Activated T-helper 2 cell treated with anti-CD3 and anti-CD28 coated beads, Interferon-gamma antibody, Interleukin-2, Interleukin-4, amounts not matched to agents 10 μg/mL and 5 μg/mL and 100 μg/mL, durations not matched to agents 14 hours and 24 hours and 36 hours (primary cell): Measurements from ENCODE around the gene GPX2. TPM values are rescaled to one million over a fixed set of nuclear protein-coding genes. Genes with fewer than 3 reads are reported as not detected.

Experiments used
- DNase-seq: peaks from one replicate; pipeline ENCODE4 v3.0.0; 2021; ENCODE audit warnings: low spot score
- H3K27ac Mint-ChIP-seq: one replicate; pipeline ENCODE4 v1.8.0; 2021; ENCODE audit warnings: mixed read lengths
- H3K27me3 Mint-ChIP-seq: one replicate; pipeline ENCODE4 v1.8.0; 2021; ENCODE audit warnings: low read depth, mixed read lengths
- H3K36me3 Mint-ChIP-seq: one replicate; pipeline ENCODE4 v1.8.0; 2021; ENCODE audit warnings: low read depth, mixed read lengths
- H3K4me1 Mint-ChIP-seq: one replicate; pipeline ENCODE4 v1.8.0; 2021; ENCODE audit warnings: low read depth, mixed read lengths
- H3K4me3 Mint-ChIP-seq: one replicate; pipeline ENCODE4 v1.8.0; 2021; ENCODE audit warnings: low read depth, mild to moderate bottlenecking, moderate library complexity, mixed read lengths
- H3K9me3 Mint-ChIP-seq: one replicate; pipeline ENCODE4 v1.8.0; 2021; ENCODE audit warnings: mixed read lengths
- intact Hi-C: fragments of 100-400 bp; cut with micrococcal nuclease; formaldehyde crosslinking; loops from one replicate; pipeline ENCODE4 v1.15.1; 2023
- total RNA-seq: library from RNA; stranded (reverse); gene quantifications from 2 replicates; pipeline ENCODE4 v1.2.3, GENCODE V29; 2022

GPX2 gene
- total RNA-seq, 1 donor from 2014 or later: not detected

DNA sequence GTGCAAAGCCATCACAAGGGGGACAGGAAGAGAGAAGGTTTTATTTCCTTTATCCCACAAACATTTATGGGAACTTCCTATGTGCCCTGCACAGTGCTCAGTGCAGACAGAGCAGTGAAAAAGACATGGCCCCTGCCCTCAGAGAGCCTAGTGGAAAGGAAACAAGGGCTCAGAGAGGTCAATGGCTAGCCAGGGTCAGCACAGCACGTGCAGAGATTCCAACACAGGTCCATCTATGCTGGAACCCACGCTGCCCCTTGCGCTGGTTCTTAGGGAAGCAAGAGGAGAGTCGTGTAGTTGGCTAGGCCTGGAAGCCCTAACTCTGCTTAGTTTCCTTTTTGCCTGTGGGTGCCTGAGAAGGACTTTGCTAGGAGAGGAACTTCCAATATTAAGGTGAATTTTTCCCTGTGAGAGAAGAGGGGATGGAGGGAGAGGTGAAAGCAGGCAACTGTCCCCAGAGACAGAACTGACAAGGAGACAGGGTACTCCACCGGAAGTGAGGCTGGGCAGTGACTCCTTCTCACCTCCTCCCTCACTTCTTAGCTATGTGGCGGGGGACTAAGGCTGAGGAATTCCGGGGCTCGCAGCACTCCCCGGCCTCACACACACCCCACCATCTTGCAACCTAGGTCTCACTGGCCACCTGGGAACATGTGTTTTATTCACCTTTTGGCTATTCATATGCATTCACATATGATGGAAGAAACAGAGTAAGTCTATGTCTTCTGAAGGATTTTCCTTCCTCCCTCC lies 12.1 kb upstream of the GPX2 start:
- intact Hi-C loops: no loop called here
- DNase-seq: no peak
- Mint-ChIP-seq H3K9me3 (no peaks in the 10 kb centered on the region), H3K27me3 (no peaks in the 10 kb centered on the region), H3K27ac (no peak overlapping the region), H3K4me1 (peaks cover 3% of the 10 kb centered on the region), H3K36me3 (no peaks in the 10 kb centered on the region), H3K4me3 (no peak overlapping the region)

DNA sequence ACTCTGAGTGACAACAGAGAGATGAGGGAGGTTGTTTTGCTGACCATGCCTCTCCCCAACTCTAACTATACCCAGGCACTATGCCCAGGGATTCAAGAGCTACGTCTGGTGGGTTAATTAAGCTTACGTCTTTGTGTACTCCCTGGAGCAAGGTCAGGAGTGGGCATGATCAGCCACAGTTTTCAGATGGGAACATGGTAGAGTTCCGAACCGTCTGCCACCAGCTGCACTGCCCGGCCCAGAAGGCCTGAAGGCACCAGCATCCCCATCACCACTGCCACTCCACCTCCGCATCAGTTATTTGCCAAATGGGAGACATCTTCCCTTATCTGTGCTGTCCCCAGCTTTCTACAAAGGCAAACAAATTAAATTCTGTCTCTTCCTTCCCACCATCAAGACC lies 11.1 kb upstream of the GPX2 start:
- no peak overlapping the region for H3K27ac Mint-ChIP-seq
- intact Hi-C loops: no loop called here
- no peaks in the 10 kb centered on the region for H3K9me3 Mint-ChIP-seq
- H3K4me1 Mint-ChIP-seq: peaks cover 3% of the 10 kb centered on the region
- no peaks in the 10 kb centered on the region for H3K36me3 Mint-ChIP-seq
- DNase-seq: no peak
- H3K27me3 Mint-ChIP-seq: no peaks in the 10 kb centered on the region
- H3K4me3 Mint-ChIP-seq: no peak overlapping the region

DNA sequence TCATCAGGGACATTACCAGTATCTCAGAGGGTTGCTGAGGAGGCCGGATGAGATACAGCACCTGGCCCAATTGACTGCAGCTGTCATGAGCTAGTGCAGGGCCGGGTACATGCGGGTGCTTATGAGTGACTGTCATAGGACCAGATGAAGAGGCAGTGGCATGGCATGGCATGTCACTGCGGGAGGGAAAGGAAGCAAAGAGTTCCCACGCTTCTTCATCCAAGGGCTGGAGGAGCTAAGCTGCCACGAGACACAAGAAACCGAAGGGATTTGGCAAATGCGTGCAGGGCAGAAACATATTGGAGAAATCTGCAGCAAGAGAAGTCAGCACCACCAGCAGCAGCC lies 10.7 kb upstream of the GPX2 start:
- H3K27ac Mint-ChIP-seq: no peak overlapping the region

DNA sequence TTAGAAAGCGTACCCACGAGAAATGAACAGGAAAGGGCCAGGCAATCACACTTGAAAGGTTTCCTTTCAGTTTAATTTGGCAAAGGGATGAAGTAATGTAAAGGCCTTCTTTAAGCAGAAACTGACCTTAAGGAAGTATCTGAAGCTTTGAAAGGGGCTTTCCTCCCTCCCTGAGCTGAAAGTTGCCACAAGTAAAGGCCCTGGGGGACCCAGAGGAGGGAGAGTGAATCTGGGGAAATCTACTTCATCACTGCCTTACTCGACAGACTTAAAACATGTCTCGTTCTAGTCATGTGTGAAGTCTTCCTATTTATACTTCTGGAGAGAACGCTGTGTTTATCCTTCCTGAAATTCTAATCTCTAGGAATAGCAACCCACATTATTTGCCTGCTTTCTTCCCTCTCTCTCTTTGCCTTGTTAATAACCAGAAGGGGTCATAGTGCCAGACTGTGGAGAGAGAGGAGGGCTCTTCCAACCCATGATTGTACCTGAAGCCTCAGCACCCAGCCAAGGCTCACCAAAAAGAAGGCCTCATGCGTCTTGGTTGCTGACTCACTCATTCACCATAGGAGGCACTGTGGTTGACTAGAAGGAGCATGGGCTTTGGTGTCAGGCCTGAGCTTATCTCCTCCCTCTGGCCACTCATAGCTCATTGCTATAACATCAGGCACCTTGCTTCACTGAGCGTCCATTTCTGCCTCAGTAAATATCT lies 10.2 kb upstream of the GPX2 start:
- Mint-ChIP-seq H3K27me3 (no peaks in the 10 kb centered on the region), H3K4me3 (no peak overlapping the region), H3K9me3 (no peaks in the 10 kb centered on the region), H3K36me3 (no peaks in the 10 kb centered on the region), H3K4me1 (peaks cover 3% of the 10 kb centered on the region), H3K27ac (no peak overlapping the region)
- intact Hi-C loops: no loop called here
- DNase-seq: no peak

More for the DNA sequence above, 10.7 kb upstream of the GPX2 start:
- Mint-ChIP-seq H3K27me3 (no peaks in the 10 kb centered on the region), H3K4me1 (peaks cover 3% of the 10 kb centered on the region), H3K4me3 (no peak overlapping the region), H3K36me3 (no peaks in the 10 kb centered on the region), H3K9me3 (no peaks in the 10 kb centered on the region)
- intact Hi-C loops: no loop called here
- no peak for DNase-seq

DNA sequence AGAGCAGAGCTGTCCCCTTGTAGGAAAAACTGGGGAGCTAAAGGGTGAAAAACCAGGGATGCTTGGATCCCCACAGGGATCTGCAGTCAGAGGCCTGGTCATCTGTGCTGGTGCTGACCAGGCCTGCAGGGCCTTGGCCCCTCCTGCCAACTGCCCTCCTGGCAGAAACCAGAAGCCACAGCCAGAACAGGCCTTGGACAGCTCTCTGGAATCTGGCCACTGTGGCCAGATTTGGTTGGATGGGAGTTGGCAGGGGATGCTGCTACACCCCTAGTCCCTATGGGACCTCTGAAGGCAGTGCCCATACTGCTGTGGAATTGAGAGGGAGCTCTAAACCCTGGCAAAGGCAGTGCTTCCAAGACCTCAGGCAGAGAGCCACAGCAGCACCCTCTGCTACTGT lies 9.2 kb upstream of the GPX2 start:
- H3K27ac Mint-ChIP-seq: no peak overlapping the region
- no peaks in the 10 kb centered on the region for H3K9me3 Mint-ChIP-seq
- no peaks in the 10 kb centered on the region for H3K36me3 Mint-ChIP-seq
- no peak for DNase-seq
- peaks cover 3% of the 10 kb centered on the region for H3K4me1 Mint-ChIP-seq
- no peaks in the 10 kb centered on the region for H3K27me3 Mint-ChIP-seq
- intact Hi-C loops: no loop called here
- H3K4me3 Mint-ChIP-seq: no peak overlapping the region

DNA sequence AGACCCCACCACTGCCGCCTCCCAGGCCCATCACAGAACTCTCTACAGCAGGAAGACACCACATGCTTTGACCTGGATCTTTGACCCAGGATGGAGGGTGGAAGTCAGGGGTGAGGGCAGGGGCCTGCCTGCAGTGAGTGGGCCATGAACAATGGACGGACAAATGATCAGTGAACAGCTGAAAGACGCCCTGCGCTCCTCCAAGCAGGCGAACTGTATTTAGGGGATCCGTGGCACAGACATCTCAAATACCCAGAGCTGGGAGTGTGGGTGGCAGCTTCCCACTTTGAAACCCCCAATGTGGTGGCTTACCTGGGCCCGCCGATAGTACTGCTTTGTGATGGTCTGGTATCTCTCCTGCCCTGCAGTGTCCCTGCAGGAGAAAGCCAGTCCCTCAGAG lies 8.7 kb upstream of the GPX2 start:
- Mint-ChIP-seq H3K9me3 (no peaks in the 10 kb centered on the region), H3K36me3 (peaks cover 3% of the 10 kb centered on the region), H3K27me3 (no peaks in the 10 kb centered on the region), H3K4me1 (peaks cover 4% of the 10 kb centered on the region), H3K27ac (no peak overlapping the region), H3K4me3 (no peak overlapping the region)
- DNase-seq: no peak
- intact Hi-C loops: no loop called here

DNA sequence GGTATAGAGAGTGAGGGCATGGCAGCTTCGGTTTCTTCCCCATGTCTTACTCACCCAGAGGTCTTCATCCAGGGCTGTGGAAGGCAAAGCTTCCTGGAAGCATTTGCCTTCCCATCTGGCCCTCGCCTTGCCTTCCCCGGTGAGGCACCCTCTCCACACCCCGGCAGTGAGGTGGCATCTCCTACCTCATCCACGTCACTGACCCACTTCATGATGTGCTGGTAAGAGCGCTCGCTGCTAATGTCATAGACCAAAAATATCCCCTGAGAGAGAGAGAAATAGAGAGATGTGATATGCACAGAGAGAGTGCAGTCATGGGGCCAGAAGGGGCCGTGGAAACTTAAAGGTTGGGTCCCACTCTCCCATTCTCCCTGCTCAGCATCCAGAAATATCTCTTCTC lies 8.3 kb upstream of the GPX2 start:
- H3K4me1 Mint-ChIP-seq: peaks cover 4% of the 10 kb centered on the region
- intact Hi-C loops: no loop called here
- no peaks in the 10 kb centered on the region for H3K27me3 Mint-ChIP-seq
- DNase-seq: no peak
- H3K4me3 Mint-ChIP-seq: no peak overlapping the region
- H3K9me3 Mint-ChIP-seq: no peaks in the 10 kb centered on the region
- H3K27ac Mint-ChIP-seq: no peak overlapping the region
- peaks cover 5% of the 10 kb centered on the region for H3K36me3 Mint-ChIP-seq

DNA sequence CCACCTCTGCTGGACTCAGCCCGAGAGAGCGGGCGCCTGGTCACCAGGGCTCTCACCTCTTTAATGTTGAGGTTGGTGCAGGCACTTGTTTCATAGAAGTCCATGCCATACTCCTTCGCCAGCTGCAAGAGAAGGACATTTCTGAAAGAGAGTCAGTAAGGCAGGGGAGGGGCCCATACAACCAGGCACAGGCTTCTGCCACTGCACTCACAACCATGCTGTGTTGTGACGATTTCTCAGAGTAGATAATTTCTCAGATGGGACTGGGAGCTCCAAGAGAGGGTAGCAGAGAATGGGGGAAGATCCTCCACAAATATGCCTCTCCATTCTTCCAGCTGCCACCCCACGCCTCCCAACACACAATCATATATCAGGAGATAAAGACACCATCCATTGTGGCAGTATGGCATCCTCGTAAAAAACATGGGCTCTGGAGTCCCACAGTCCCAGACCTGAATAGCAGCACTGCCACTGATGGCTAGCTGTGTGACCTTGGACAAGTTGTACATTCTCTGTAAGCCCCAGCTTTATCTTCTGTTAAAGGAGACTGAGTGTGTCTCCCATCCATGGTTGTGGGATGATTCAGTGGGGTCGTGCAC lies 6.2 kb upstream of the GPX2 start:
- Mint-ChIP-seq H3K9me3 (no peaks in the 10 kb centered on the region), H3K4me3 (no peak overlapping the region), H3K27me3 (no peaks in the 10 kb centered on the region), H3K4me1 (peaks cover 4% of the 10 kb centered on the region), H3K27ac (no peak overlapping the region), H3K36me3 (peaks cover 14% of the 10 kb centered on the region)
- no peak for DNase-seq
- intact Hi-C loops: no loop called here

DNA sequence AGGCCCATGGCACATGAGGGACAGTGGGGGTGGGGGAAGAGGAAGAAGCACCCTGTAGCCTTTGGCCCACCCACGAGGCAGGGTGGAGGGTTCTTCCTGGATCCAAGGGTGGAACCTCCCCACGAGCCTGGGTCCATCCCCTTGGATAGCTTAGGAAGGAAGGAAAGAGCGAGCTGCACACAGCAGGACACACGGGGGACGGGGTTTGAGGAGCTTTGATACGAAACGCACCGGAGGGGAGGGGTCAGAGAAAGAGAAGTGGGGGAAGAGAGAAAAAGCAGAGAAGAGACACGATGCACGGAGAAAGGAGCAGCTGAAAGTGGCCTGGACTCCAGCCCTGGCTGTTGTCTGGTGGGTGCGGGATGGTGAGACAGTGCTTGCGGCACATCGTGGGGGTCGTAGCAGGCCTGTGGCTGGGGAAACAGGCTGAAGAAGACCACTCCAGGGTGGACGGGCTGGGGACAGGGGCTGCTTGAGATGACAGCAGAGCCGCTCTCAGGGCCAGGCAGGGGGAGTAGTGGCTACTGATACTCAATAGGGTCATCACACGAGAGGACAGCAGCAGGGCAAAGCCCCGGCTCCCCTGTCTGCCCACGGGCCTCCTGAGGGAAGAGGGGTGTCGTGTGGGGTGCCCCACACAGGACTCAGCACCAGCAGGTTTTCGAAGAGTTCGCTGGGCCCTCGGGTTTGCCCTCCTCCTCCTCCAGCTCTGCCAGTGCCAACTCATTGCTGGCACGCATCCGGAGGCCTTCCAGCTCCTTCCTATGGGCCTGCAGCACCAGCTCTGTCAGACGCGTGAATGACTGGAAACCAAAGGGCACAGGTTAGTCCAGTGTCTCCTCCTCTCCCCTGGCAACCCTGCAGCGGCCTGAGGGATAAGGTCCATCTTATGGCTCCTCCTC lies 5.4 kb upstream of the GPX2 start:
- H3K36me3 Mint-ChIP-seq: peaks cover 14% of the 10 kb centered on the region
- H3K4me3 Mint-ChIP-seq: no peak overlapping the region
- intact Hi-C loops: no loop called here
- no peaks in the 10 kb centered on the region for H3K27me3 Mint-ChIP-seq
- H3K27ac Mint-ChIP-seq: no peak overlapping the region
- peaks cover 10% of the 10 kb centered on the region for H3K4me1 Mint-ChIP-seq
- H3K9me3 Mint-ChIP-seq: no peaks in the 10 kb centered on the region
- DNase-seq: no peak

DNA sequence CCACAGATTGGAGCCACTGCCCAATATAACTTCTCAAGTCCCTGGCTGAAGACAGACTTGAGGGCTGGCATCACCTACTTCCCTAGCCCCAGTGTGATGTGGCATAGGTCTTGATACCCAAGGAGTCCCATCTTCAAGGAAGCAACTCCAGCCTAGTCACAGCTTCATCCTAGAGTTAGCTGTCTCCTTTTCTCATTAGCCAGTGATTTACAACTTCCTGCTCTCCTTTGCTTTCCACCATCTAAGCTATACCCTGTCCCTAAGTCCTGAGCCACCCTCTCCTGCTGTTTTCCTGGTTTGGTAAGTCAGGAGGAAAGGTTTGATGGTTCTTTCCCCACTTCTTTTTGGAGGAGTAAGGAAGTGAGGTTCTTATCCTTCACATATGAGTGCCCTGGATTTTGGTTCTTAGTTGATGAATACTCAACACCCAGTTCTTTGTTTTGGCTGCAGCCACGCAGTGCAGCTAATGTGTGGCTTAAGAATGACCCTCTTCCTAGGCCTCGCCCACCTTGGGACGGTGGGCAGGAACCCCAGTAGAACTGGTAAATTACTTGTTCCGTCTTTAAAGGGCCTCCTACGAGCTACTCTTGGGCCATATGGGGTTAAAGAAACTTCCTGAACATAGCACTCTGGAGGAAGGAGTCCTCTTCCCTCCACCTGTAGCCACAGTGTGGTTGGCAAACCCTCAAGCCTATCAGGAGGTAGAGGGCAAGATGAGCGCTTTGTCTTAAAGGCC lies 3.9 kb upstream of the GPX2 start:
- Mint-ChIP-seq H3K27ac (no peak overlapping the region), H3K4me3 (no peak overlapping the region), H3K36me3 (peaks cover 14% of the 10 kb centered on the region), H3K27me3 (no peaks in the 10 kb centered on the region), H3K4me1 (peaks cover 10% of the 10 kb centered on the region), H3K9me3 (no peaks in the 10 kb centered on the region)
- intact Hi-C loops: no loop called here
- DNase-seq: no peak

DNA sequence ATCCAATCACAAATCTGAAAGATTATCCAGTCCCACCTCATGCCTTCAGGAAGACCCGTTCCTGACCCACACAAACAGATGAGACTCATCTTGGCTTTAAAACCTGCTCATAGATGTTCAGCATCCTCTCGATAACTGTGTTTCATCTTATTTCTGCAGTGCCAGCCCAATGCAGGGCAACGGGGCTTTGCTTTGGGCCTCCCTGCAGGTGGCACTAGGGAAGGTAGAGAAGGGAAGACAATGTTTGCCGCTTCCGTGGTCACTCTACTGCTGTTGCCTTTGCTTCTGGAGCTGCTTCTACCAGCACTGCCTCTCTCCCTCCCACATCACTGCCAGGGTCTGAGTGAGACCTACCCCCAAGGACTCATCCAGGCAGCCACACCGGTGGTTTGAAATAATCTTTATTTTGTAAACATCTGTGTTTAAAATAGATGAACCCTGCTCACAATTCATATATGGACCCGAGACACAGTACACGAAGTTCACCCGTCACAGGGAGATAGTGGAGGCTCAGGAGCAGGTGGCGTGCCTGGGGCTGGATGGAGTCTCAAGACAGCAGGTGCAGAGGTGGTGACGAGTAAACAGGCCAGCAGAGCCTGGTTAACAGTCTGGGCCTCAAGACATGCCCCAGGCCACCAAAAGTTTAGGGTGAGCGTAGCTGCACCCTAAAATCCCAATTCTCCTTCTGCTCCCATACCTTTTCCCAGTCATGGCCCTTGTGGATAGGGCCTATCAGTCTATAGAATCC lies 3.1 kb upstream of the GPX2 start:
- Mint-ChIP-seq H3K27ac (no peak overlapping the region), H3K27me3 (no peaks in the 10 kb centered on the region), H3K9me3 (no peaks in the 10 kb centered on the region), H3K4me3 (no peak overlapping the region), H3K4me1 (peaks cover 10% of the 10 kb centered on the region), H3K36me3 (peaks cover 17% of the 10 kb centered on the region)
- DNase-seq: no peak
- intact Hi-C loops: no loop called here

DNA sequence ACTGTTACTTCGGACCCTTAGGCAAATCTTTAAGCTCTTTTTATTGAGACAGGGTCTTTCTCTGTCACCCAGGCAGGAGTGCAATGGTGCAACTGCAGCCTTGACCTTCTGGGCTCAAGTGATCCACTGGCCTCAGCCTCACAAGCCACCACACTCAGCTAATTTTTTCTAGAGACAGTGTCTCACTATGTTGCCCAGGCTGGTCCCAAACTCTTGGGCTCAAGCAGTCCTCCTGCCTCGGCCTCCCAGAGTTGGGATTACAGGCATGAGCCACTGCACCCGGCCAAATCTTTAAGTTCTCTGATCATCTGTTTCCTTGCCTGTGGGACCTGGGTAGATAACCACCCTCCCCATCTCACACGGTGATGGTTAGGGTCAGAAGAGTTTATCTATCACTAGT lies 2.3 kb upstream of the GPX2 start:
- DNase-seq: no peak
- peaks cover 18% of the 10 kb centered on the region for H3K36me3 Mint-ChIP-seq
- H3K4me1 Mint-ChIP-seq: peaks cover 10% of the 10 kb centered on the region
- H3K27ac Mint-ChIP-seq: no peak overlapping the region
- intact Hi-C loops: no loop called here
- no peak overlapping the region for H3K4me3 Mint-ChIP-seq
- H3K27me3 Mint-ChIP-seq: no peaks in the 10 kb centered on the region
- no peaks in the 10 kb centered on the region for H3K9me3 Mint-ChIP-seq
